Breast epithelium (tissue), 3 donors: ENCODE data around the gene SLC22A3.
"Not testable (repeated sequence)": the region's sequence is repeated elsewhere in the genome, so short reads cannot be mapped to it uniquely, and the experiment has no call there.

Experiments
- POLR2A ChIP-seq: fragments of 450-650 bp; IDR thresholded peaks from one replicate; pipeline ENCODE4 v1.6.1; 2016; ENCODE audit warnings: antibody characterized with exemption, mild to moderate bottlenecking, moderate library complexity
- POLR2AphosphoS5 ChIP-seq, 3 donors: sonication (generic); formaldehyde crosslinking; IDR thresholded peaks; one replicate each; pipeline ENCODE4 v1.6.1; 2017; ENCODE audit warnings: antibody characterized with exemption in 3 of 3
- TF ChIP-seq, protein P1 (sequence below), 3 donors: fragments of 450-650 bp; IDR thresholded peaks; one replicate each; pipeline ENCODE4 v1.5.1; 2016 to 2017; ENCODE audit warnings: antibody characterized with exemption in 3 of 3, mild to moderate bottlenecking in 3 of 3, moderate library complexity in 3 of 3

DNA sequence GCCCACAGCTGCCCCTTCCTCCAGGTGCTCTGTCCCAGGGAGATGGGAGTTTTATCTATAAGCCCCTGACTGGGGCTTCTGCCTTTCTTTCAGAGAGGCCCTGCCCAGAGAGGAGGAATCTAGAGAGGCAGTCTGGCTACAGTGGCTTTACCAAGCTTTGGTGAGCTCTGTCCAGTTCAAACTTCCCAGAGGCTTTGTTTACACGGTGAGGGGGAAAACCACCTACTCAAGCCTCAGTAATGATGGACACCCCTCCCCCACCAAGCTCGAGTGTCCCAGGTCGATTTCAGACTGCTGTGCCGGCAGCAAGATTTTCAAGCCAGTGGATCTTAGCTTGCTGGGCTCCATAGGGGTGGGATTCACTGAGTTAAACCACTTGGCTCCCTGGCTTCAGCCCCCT is 25.4 kb downstream of the SLC22A3 start:
- TF ChIP-seq POLR2A; POLR2AphosphoS5 (IDR thresholded peaks at IDR 0.05): not testable (repeated sequence)
- TF ChIP-seq, protein P1, sequence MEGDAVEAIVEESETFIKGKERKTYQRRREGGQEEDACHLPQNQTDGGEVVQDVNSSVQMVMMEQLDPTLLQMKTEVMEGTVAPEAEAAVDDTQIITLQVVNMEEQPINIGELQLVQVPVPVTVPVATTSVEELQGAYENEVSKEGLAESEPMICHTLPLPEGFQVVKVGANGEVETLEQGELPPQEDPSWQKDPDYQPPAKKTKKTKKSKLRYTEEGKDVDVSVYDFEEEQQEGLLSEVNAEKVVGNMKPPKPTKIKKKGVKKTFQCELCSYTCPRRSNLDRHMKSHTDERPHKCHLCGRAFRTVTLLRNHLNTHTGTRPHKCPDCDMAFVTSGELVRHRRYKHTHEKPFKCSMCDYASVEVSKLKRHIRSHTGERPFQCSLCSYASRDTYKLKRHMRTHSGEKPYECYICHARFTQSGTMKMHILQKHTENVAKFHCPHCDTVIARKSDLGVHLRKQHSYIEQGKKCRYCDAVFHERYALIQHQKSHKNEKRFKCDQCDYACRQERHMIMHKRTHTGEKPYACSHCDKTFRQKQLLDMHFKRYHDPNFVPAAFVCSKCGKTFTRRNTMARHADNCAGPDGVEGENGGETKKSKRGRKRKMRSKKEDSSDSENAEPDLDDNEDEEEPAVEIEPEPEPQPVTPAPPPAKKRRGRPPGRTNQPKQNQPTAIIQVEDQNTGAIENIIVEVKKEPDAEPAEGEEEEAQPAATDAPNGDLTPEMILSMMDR (IDR thresholded peaks at IDR 0.05), result not testable (repeated sequence)
